Activated naive CD4-positive, alpha-beta T cell treated with anti-CD3 and anti-CD28 coated beads, Interleukin-2, amount 10 ng/mL, durations not matched to agents 5 hours and 36 hours (primary cell): ENCODE results near the gene YEATS4. TPM values are rescaled to one million over a fixed set of nuclear protein-coding genes. Genes with fewer than 3 reads are reported as not detected.

Experiments used
- total RNA-seq, 2 experiments: library from RNA; stranded (reverse); gene quantifications; one replicate each; pipeline ENCODE4 v1.2.3, GENCODE V29; 2021

Gene YEATS4
- total RNA-seq, result 10 to 100 TPM; 40.0 to 41.6 TPM

DNA sequence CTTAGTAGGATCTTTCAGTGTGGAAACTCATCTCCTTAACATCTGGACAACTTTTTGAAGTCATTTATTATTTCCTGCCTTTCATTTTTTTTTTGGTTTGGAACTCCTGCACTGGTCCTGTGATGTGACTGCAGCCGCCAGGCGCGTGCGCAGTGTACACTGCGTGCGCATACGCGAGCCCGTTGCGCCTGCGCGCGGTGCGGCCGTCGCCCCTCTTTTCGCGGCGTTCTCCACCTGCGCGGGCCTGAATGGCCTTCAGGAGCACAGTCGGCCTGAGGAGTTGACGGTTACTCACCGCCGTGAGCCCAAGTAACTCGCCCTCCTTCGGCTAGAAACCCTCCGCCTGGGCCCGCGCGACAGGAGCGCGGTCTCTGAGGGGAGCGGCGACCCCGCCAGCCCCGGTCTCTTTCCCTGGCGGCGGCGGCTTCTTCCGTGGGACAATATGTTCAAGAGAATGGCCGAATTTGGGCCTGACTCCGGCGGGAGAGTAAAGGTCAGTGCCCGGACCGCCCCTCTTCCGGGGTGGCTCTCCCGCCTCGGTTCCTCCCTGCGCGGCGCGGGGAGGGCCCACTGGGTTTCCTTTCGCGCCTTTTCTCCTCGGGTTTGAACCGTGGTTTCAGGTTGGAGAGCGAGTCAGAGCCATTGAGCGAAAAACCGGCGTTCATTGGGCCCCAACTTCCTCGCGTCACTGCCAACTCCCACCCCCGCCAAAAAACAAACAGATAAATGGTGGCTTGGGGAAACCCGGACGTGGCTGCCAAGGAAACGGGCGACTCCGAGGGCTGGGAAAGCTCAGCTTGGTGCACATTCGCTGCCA lies at the start of gene YEATS4:
YEATS4 (plus strand) TSS at position 213 of the 817 bp plus-strand sequence; CDS start at position 443, 230 bp downstream.

DNA sequence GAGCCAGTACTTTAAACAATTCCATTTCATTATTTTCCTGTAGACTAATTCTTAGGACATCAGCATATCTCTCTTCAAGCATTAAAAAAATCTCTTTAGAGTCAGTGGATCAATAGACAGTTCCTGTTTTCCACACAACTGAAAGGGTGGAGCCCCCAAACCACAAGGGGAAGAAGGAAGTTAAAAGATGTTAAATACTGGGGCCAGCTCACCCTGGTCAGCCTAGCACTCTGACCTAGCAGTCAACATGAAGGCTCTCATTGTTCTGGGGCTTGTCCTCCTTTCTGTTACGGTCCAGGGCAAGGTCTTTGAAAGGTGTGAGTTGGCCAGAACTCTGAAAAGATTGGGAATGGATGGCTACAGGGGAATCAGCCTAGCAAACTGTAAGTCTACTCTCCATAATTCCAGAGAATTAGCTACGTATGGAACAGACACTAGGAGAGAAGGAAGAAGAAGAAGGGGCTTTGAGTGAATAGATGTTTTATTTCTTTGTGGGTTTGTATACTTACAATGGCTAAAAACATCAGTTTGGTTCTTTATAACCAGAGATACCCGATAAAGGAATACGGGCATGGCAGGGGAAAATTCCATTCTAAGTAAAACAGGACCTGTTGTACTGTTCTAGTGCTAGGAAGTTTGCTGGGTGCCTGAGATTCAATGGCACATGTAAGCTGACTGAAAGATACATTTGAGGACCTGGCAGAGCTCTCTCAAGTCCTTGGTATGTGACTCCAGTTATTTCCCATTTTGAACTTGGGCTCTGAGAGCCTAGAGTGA lies 11.2 kb upstream of the YEATS4 start, which contains the start of gene LYZ:
LYZ (plus strand) TSS at position 220 of the 777 bp plus-strand sequence; CDS start at position 248, 28 bp downstream.

Other genes starting within 250 kb of the YEATS4 start
- 100 to 1,000 TPM in 1 of 2 experiments, 10 to 100 TPM in 1; 96.8 to 104 TPM for gene CPSF6, start 120.2 kb upstream of the YEATS4 start, total RNA-seq
- under 1 TPM; 0.14 to 0.40 TPM for gene LYZ, start 11.4 kb upstream of the YEATS4 start, total RNA-seq
- gene FRS2, start 110.6 kb downstream of the YEATS4 start, total RNA-seq, result 10 to 100 TPM; 14.1 to 18.1 TPM
- 100 to 1,000 TPM; 141 to 150 TPM for gene CCT2, start 225.7 kb downstream of the YEATS4 start, total RNA-seq